Measurements from ENCODE around the gene ASB13. TPM values are rescaled to one million over a fixed set of nuclear protein-coding genes. Genes with fewer than 3 reads are reported as not detected.

ASB13 gene
- total RNA-seq, 4 donors from 2014 or later, result 19.2 to 47.7 (median 31.2) TPM

DNA sequence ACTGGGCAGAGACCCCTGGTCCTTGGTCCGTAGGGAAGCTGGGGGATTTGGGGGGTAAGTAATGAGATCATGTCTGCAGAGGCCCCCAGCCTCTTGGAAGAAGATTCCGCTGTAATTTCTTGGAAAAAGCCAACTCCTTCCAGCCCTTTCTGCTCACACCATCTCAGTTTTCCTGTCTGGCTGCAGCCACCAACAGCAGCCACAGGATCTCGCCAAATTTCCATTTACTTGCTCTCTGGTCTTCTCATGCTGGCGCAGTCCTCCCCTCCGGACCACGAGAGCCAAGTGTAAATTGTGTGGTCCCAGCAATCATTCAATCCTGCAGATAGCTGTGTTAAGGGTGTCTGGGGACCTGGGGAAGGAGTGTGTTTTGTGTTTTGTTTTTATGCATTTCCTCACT is 49.6 kb downstream of the ASB13 start:
- TF ChIP-seq, protein P1, sequence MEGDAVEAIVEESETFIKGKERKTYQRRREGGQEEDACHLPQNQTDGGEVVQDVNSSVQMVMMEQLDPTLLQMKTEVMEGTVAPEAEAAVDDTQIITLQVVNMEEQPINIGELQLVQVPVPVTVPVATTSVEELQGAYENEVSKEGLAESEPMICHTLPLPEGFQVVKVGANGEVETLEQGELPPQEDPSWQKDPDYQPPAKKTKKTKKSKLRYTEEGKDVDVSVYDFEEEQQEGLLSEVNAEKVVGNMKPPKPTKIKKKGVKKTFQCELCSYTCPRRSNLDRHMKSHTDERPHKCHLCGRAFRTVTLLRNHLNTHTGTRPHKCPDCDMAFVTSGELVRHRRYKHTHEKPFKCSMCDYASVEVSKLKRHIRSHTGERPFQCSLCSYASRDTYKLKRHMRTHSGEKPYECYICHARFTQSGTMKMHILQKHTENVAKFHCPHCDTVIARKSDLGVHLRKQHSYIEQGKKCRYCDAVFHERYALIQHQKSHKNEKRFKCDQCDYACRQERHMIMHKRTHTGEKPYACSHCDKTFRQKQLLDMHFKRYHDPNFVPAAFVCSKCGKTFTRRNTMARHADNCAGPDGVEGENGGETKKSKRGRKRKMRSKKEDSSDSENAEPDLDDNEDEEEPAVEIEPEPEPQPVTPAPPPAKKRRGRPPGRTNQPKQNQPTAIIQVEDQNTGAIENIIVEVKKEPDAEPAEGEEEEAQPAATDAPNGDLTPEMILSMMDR (IDR thresholded peaks at IDR 0.05; ENCODE audit: low read depth), result no peak

DNA sequence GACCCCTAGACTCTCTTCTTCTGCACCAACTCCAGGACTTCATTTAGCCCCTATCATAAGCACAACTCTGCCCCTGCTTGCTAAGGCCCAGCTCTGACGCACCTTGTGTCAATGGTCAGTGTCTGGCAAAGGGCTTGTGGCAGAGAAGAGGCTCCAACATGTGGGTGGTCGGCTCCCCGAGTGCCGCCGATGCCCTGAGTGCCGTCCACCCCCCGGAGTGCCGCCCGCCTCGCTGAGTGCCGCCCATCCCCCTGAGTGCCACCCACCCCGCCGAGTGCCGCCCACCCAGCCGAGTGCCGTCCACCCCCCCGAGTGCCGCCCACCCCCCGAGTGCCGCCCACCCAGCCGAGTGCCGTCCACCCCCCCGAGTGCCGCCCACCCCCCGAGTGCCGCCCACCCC is 50.3 kb downstream of the ASB13 start:
- TF ChIP-seq, protein P1 (IDR thresholded peaks at IDR 0.05; ENCODE audit: low read depth), result no peak

DNA sequence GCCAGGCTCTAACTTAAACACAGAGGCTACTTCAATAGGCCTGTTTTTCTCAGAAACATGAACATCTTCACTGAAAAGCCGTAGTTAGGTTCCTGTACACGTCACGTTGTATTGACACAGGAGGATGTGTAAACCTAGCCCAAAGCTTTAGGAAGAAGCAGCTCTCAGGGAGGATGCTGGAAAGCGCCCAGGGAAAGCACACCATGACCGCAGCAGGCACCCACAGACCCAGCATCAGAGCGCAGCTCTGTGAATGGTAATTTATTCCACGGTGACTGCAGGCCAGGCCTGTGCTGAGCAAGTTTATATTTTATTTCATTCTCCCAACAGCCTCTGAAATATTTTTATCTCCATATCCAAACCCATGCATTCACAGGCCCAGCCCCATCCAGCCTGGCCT is 51.1 kb downstream of the ASB13 start:
- TF ChIP-seq, protein P1 (IDR thresholded peaks at IDR 0.05; ENCODE audit: low read depth), result no peak

DNA sequence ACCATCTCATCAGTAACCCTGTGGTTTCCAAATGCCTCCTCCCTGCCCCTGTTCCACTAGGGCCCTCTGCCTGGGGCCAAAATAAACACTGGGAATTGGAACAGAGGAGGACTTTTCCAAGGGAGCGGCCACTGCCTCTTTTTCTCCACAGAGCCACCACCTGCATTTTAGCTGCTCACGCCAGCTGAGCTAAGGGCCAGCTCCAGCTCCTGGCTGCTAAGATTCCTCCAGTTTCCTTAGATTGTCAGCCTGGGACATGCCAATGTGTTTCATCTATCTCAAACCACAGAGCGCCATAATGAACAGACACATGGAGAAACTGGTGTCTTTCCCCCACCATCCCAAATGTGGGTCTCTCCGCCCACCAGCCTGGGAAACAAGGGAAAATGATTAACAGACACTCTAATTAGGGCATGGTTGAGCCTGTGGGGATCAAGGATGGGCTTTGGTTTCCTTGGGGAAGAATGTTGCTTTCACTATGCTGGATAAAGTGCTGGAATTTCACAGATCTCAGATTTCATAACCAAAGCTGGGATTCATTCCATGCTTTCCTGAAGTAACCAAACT is 52.2 kb downstream of the ASB13 start:
- TF ChIP-seq, protein P1 (IDR thresholded peaks at IDR 0.05; ENCODE audit: low read depth), result no peak

DNA sequence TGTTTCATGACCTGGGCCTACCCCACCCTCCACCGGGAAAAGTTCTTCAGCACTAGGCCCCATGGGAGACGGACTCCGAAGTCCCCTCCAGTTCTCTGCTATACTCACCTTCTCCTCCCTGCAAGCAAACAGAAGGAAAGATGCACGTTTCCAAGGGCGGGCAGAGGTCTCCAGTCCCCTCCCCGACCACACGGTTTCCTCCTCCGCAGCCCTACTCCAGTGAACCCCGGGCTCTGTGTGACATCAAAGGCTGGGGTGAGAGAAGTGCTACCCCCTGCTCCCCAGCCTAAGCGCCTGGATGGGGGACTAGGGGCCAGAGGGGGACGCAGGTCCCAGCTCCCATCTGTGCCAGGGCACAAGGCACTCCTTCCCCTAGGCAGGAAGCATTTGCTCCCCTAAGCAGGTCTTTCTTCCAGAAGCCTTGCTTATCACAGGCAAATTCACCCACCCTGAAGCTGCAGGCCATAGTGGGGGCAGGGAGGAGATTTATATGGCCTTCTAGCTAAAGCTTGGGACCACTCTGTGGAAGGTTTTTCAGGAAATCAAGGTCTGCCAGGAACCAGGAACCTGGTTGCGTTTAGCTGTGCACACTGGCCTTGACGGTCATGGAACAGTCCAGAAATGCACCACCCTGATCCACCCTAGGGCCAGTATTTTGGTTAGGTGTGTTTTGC is 52.8 kb downstream of the ASB13 start:
- TF ChIP-seq, protein P1 (IDR thresholded peaks at IDR 0.05; ENCODE audit: low read depth), result no peak

DNA sequence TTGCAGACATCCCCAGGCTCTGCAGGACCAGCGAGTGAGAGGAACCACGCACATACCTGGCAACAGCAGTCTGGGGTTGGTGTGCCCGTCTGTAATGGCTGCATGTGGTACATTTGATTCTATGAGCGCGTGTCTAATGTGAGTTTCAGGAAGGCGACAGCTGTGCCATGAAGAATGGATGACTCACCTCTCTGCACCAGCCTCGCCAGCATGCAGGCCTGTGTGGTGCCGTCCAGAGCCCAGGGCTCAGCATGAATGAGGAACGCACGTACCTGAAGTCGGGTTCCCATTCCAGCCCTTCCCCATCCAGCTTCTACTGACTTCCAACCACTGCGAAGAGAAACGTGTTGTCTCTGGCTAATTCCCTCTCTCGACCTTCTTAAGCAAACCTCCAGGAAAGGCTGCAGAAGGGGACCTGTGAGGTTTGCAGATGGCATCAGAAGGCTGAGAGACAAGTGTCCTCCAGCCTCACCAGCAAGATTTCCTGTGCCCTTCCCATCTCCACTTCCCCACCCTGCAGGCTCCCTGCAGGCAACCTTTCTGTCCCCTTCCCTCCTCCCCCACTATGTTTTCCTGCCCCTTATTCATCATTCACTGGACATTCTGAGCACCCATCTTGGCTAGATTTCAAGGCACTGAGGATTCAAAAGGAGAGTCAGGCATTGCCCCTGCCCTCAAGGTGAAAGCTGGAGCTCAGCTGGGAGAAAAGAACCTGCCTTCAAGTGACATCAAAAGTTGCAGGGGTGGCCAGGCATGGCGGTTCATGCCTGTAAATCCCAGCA is 54.3 kb downstream of the ASB13 start:
- TF ChIP-seq, protein P1 (IDR thresholded peaks at IDR 0.05; ENCODE audit: low read depth), result no peak

DNA sequence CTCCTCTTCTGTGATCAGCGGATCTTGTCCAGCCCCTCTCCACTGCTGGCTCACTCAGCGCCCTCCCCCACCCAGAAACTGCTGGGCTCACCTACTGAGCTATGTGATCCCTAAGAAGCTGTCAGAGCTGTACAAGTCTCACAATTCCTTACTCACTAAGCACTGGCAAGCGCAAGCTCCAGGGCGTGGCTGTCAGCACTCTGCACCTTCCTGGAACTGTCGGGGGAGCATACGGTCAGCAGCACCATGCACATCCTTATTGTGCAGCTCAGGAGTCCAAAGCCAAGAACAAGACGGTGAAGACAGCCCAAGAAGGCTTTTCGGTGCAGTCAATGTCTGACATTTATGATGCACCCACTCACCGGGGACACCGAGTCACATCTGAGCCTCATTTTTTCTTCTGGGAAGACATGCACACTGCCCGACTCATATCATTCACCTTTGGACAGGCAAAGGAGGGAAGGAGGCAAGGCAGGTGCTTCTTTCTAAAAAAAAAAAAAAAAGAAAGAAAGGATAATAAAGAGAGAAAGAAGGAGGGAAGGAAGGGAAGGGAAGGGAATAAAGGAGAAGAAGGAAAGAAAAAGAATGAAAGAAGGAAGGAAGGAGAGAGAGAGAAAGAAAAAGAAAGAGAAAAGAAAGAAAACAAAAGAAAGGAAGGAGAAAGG is 56.3 kb downstream of the ASB13 start:
- TF ChIP-seq, protein P1 (IDR thresholded peaks at IDR 0.05; ENCODE audit: low read depth), result no peak

Data from subcutaneous adipose tissue (tissue), 4 donors.